GM12878 (cell line): ENCODE results near the gene MSL3B.
A peak's percentile ranks its signal among the peaks of the same experiment; 100 is the strongest.

Experiments
- ATAC-seq: fragments of 200-7000 bp; cut with Tn5 transposase; 3 replicates; pipeline ENCODE4 v1.9.1; 2020; ENCODE audit warnings: mild to moderate bottlenecking, moderate library complexity
- BruUV-seq: library from RNA; stranded (reverse); fragments of 400-500 nt; replicated peaks from 2 replicates; lab custom pipeline; 2021; lab: Mats Ljungman, UMichigan
- CTCF ChIA-PET: fragments of 300-600 bp; sonication (Branson Sonifier 250); formaldehyde crosslinking; extraction: SDS; loops from one replicate; lab custom pipeline; 2021; ENCODE audit warnings: inconsistent platforms; lab: Yijun Ruan, JAX
- POLR2A ChIA-PET: fragments of 350-600 bp; formaldehyde crosslinking; extraction: SDS; loops from one replicate; lab custom pipeline; 2021; ENCODE audit warnings: inconsistent platforms; lab: Charles Lee
- RAD21 ChIA-PET: fragments of 300-600 bp; sonication (Branson Sonifier 250); formaldehyde crosslinking; loops from one replicate; lab custom pipeline; 2023; ENCODE audit warnings: antibody characterized with exemption; ENCODE audit not compliant: unreplicated experiment; lab: Charles Lee
- SMC1A ChIA-PET: fragments of 300-600 bp; sonication (Branson Sonifier 250); formaldehyde crosslinking; loops from one replicate; lab custom pipeline; 2023; ENCODE audit not compliant: unreplicated experiment, uncharacterized antibody; lab: Charles Lee
- DNase-seq: peaks from one replicate; pipeline ENCODE4 v3.0.0-alpha.2; 2011; ENCODE audit warnings: low read depth, low spot score
- FAIRE-seq: peaks from 3 replicates; lab custom pipeline; 2011; peaks lifted over from hg19 to GRCh38; lab: Jason Lieb, UNC
- H2AFZ ChIP-seq: 2 replicates; pipeline ENCODE4 v1.6.0; 2011; ENCODE audit warnings: low read depth, low read length, control low read depth; ENCODE audit not compliant: control insufficient read depth
- H3K27ac ChIP-seq: 2 replicates; pipeline ENCODE4 v1.5.1; 2011; ENCODE audit warnings: control low read depth; ENCODE audit not compliant: control insufficient read depth, insufficient read depth
- H3K27me3 ChIP-seq, 2 experiments: replicated peaks in 1 of 2; 2 replicates each; pipeline versions ENCODE4 v1.6.0 to v1.6.1; 2011; ENCODE audit warnings: low read length in 1 of 2; ENCODE audit not compliant: control insufficient read depth in 2 of 2, insufficient read depth in 2 of 2
- H3K36me3 ChIP-seq, 2 experiments: 2 replicates each; pipeline ENCODE4 v1.5.1; 2011; ENCODE audit warnings: low read length in 1 of 2; ENCODE audit not compliant: control insufficient read depth in 2 of 2, insufficient read depth in 2 of 2
- H3K4me1 ChIP-seq: 2 replicates; pipeline ENCODE4 v1.6.1; 2011; ENCODE audit warnings: mild to moderate bottlenecking, low read length, moderate library complexity, mixed read lengths; ENCODE audit not compliant: control insufficient read depth, insufficient read depth
- H3K4me2 ChIP-seq: 2 replicates; pipeline ENCODE4 v1.6.0; 2011; ENCODE audit warnings: control low read depth; ENCODE audit not compliant: control insufficient read depth, insufficient read depth
- H3K4me3 ChIP-seq: fragments of 200-600 bp; sonication (generic); 2 replicates; pipeline ENCODE4 v1.5.1; 2016
- H3K79me2 ChIP-seq: 2 replicates; pipeline ENCODE4 v1.6.0; 2011; ENCODE audit warnings: low read length; ENCODE audit not compliant: control insufficient read depth, insufficient read depth
- H3K9ac ChIP-seq: 2 replicates; pipeline ENCODE4 v1.8.0; 2011; ENCODE audit warnings: low read length, control low read depth, mixed read lengths; ENCODE audit not compliant: control insufficient read depth, insufficient read depth
- H3K9me3 ChIP-seq: replicated peaks from 3 replicates; pipeline ENCODE4 v1.5.1; 2011; ENCODE audit warnings: mild to moderate bottlenecking, low read length; ENCODE audit not compliant: control insufficient read depth, insufficient read depth
- H4K20me1 ChIP-seq: 2 replicates; pipeline ENCODE4 v1.6.0; 2011; ENCODE audit not compliant: control insufficient read depth, insufficient read depth
- DPF2 ChIP-seq: fragments of 450-650 bp; IDR thresholded peaks from 2 replicates; pipeline ENCODE4 v1.6.1; 2017; ENCODE audit warnings: mild to moderate bottlenecking
- HDAC6 ChIP-seq: fragments of 200-600 bp; sonication (generic); IDR thresholded peaks from one replicate; pipeline ENCODE4 v1.8.0; 2017; ENCODE audit warnings: antibody characterized with exemption; ENCODE audit not compliant: unreplicated experiment
- IRF4 ChIP-seq: IDR thresholded peaks from 2 replicates; pipeline ENCODE4 v1.6.1; 2011; ENCODE audit warnings: low read depth, low read length
- LARP7 ChIP-seq: fragments of 450-650 bp; IDR thresholded peaks from 2 replicates; pipeline ENCODE4 v1.6.1; 2017; ENCODE audit warnings: mild to moderate bottlenecking
- NRF1 ChIP-seq: conservative IDR thresholded peaks from 2 replicates; pipeline ENCODE4 v1.6.1; 2011; ENCODE audit warnings: mild to moderate bottlenecking, low read depth, low read length, improper control_type of control experiment
- RAD21 ChIP-seq: IDR thresholded peaks from 2 replicates; pipeline ENCODE4 v1.6.1; 2011; ENCODE audit warnings: mild to moderate bottlenecking, low read depth, low read length, moderate library complexity; ENCODE audit not compliant: insufficient read depth
- RAD51 ChIP-seq: fragments of 450-650 bp; IDR thresholded peaks from 2 replicates; pipeline ENCODE4 v1.6.1; 2016; ENCODE audit warnings: moderate library complexity, mild to moderate bottlenecking, inconsistent platforms
- RELA ChIP-seq: fragments of 450-650 bp; IDR thresholded peaks from 2 replicates; pipeline ENCODE4 v1.8.0; 2014; ENCODE audit warnings: borderline replicate concordance; ENCODE audit not compliant: partially characterized antibody
- SPI1 ChIP-seq: IDR thresholded peaks from 2 replicates; pipeline ENCODE4 v1.6.1; 2011; ENCODE audit warnings: low read depth, mild to moderate bottlenecking, low read length, moderate library complexity, borderline replicate concordance; ENCODE audit not compliant: insufficient read depth
- STAT1 ChIP-seq: fragments of 450-650 bp; conservative IDR thresholded peaks from 2 replicates; pipeline ENCODE4 v1.6.1; 2014; ENCODE audit warnings: antibody characterized with exemption, mild to moderate bottlenecking
- TCF7 ChIP-seq: IDR thresholded peaks from 2 replicates; pipeline ENCODE4 v1.6.1; 2014; ENCODE audit warnings: antibody characterized with exemption, borderline replicate concordance
- ZBED1 ChIP-seq: IDR thresholded peaks from 2 replicates; pipeline ENCODE4 v1.6.1; 2016; ENCODE audit warnings: borderline replicate concordance
- WGBS: methylation state at CpG from one replicate; pipeline ENCODE4 v1.1.6; 2016; ENCODE audit warnings: low lambda C conversion rate; ENCODE audit not compliant: insufficient replicate concordance, insufficient coverage; ENCODE audit errors: missing lambda C conversion rate; 5-methylcytosine and 5-hydroxymethylcytosine counted together
- in situ Hi-C: fragments of 300-500 bp; cut with MboI; formaldehyde crosslinking; loops from 9 replicates; pipeline ENCODE4 v1.14.3; 2018; ENCODE audit warnings: mixed read lengths
- intact Hi-C: fragments of 100-400 bp; cut with micrococcal nuclease; formaldehyde crosslinking; loops from one replicate; pipeline ENCODE4 v1.14.2; 2022; ENCODE audit not compliant: unreplicated experiment
- TF ChIP-seq, protein P1 (sequence below): fragments of 450-650 bp; IDR thresholded peaks from 2 replicates; pipeline ENCODE4 v1.6.1; 2017; ENCODE audit warnings: low read depth, mild to moderate bottlenecking, moderate library complexity
- TF ChIP-seq, protein P2 (sequence below): fragments of 450-650 bp; formaldehyde crosslinking; IDR thresholded peaks from 2 replicates; pipeline ENCODE4 v1.5.0; 2022; ENCODE audit warnings: mild to moderate bottlenecking, missing genetic modification characterization

Gene MSL3B

GRCh38 chr2:233841183-233841582, 27.0 kb downstream of the MSL3B start:
- 98% methylated on average over 11 of the region's 11 CpGs for WGBS
- H3K4me2 ChIP-seq: no peak overlapping the region
- H3K4me1 ChIP-seq: peaks cover 13% of the 10 kb centered on the region
- SMC1A ChIA-PET: no interaction called here
- no peak for FAIRE-seq
- H2AFZ ChIP-seq: no peak overlapping the region
- H3K27ac ChIP-seq: no peak overlapping the region
- TF ChIP-seq RAD21 (no peak), HDAC6 (no peak), LARP7 (no peak), STAT1 (no peak), TCF7 (no peak), RELA (no peak), RAD51 (no peak), IRF4 (no peak), ZBED1 (no peak), NRF1 (no peak), SPI1 (no peak), DPF2 (no peak)
- TF ChIP-seq, protein P1, sequence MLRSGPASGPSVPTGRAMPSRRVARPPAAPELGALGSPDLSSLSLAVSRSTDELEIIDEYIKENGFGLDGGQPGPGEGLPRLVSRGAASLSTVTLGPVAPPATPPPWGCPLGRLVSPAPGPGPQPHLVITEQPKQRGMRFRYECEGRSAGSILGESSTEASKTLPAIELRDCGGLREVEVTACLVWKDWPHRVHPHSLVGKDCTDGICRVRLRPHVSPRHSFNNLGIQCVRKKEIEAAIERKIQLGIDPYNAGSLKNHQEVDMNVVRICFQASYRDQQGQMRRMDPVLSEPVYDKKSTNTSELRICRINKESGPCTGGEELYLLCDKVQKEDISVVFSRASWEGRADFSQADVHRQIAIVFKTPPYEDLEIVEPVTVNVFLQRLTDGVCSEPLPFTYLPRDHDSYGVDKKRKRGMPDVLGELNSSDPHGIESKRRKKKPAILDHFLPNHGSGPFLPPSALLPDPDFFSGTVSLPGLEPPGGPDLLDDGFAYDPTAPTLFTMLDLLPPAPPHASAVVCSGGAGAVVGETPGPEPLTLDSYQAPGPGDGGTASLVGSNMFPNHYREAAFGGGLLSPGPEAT: no peak
- TF ChIP-seq, protein P2, sequence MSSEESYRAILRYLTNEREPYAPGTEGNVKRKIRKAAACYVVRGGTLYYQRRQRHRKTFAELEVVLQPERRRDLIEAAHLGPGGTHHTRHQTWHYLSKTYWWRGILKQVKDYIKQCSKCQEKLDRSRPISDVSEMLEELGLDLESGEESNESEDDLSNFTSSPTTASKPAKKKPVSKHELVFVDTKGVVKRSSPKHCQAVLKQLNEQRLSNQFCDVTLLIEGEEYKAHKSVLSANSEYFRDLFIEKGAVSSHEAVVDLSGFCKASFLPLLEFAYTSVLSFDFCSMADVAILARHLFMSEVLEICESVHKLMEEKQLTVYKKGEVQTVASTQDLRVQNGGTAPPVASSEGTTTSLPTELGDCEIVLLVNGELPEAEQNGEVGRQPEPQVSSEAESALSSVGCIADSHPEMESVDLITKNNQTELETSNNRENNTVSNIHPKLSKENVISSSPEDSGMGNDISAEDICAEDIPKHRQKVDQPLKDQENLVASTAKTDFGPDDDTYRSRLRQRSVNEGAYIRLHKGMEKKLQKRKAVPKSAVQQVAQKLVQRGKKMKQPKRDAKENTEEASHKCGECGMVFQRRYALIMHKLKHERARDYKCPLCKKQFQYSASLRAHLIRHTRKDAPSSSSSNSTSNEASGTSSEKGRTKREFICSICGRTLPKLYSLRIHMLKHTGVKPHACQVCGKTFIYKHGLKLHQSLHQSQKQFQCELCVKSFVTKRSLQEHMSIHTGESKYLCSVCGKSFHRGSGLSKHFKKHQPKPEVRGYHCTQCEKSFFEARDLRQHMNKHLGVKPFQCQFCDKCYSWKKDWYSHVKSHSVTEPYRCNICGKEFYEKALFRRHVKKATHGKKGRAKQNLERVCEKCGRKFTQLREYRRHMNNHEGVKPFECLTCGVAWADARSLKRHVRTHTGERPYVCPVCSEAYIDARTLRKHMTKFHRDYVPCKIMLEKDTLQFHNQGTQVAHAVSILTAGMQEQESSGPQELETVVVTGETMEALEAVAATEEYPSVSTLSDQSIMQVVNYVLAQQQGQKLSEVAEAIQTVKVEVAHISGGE: no peak
- no peak for DNase-seq
- H4K20me1 ChIP-seq: no peaks in the 10 kb centered on the region
- H3K9ac ChIP-seq: no peak overlapping the region
- RAD21 ChIA-PET: no interaction called here
- H3K27me3 ChIP-seq: no peaks in the 10 kb centered on the region
- no peak overlapping the region for H3K4me3 ChIP-seq
- intact Hi-C loops: no loop called here
- no peaks in the 10 kb centered on the region for H3K9me3 ChIP-seq
- in situ Hi-C loops: no loop called here
- H3K36me3 ChIP-seq: peaks cover 39 to 64% of the 10 kb centered on the region in 2 experiments
- TSS peak; percentile 36 for BruUV-seq
- peaks cover 32% of the 10 kb centered on the region for H3K79me2 ChIP-seq
- POLR2A ChIA-PET: no interaction called here
- no peak for ATAC-seq
- CTCF ChIA-PET: interaction anchor here (2.1 kb wide), 1 partner anchor 20 kb away, joined by 5 read pairs; no protein-coding TSS in a partner anchor
